Left ventricle myocardium superior (tissue), 1 donor: ENCODE measurements around the gene TAF4B. TPM values are rescaled to one million over a fixed set of nuclear protein-coding genes. Genes with fewer than 3 reads are reported as not detected.
"Not testable (repeated sequence)": the region's sequence is repeated elsewhere in the genome, so short reads cannot be mapped to it uniquely, and the experiment has no call there.

ENCODE experiments used
- ATAC-seq: fragments of 200-7000 bp; cut with Tn5 transposase; one replicate; pipeline ENCODE4 v1.9.1; 2020; ENCODE audit warnings: mild to moderate bottlenecking, moderate library complexity
- DNase-seq: peaks from one replicate; pipeline ENCODE4 v3.0.0-alpha.2; 2020
- intact Hi-C: fragments of 100-400 bp; cut with micrococcal nuclease; formaldehyde crosslinking; loops from one replicate; pipeline ENCODE4 v1.11.0; 2022
- total RNA-seq: library from RNA; stranded (reverse); fragmentation: NEBNext Ultra II Directional; extraction: Animal tissue kit (Norgen Biotek cat#: 25700); gene quantifications from one replicate; pipeline ENCODE4 v1.2.1, GENCODE V29; 2021
- donor health status: DM: no; HTN: yes; CAD: no; lungs with severe emphysema.

TAF4B gene
- total RNA-seq, 1 donor from 2014 or later = 1.1 TPM

GRCh38 chr18:26356045-26356785, 130.0 kb downstream of the TAF4B start:
- DNase-seq = no peak
- intact Hi-C loops = no loop called here
- no peak for ATAC-seq

- no peak for ATAC-seq
- intact Hi-C loops = no loop called here
- no peak for DNase-seq
Measured at GRCh38 chr18:26357960-26358359, 131.7 kb downstream of the TAF4B start.

- no peak for ATAC-seq
Measured at GRCh38 chr18:26362021-26362420, 135.8 kb downstream of the TAF4B start.

GRCh38 chr18:26367425-26367824, 141.2 kb downstream of the TAF4B start:
- ATAC-seq = no peak
- intact Hi-C loops = no loop called here
- DNase-seq = no peak

More at GRCh38 chr18:26362021-26362420, 135.8 kb downstream of the TAF4B start:
- no peak for DNase-seq
- intact Hi-C loops = no loop called here

- DNase-seq (no peak), ATAC-seq (no peak)
- intact Hi-C loops = no loop called here
Measured at GRCh38 chr18:26370037-26370436, 143.8 kb downstream of the TAF4B start.

- no peak for ATAC-seq
- no peak for DNase-seq
- intact Hi-C loops = no loop called here
Measured at GRCh38 chr18:26376105-26376504, 149.9 kb downstream of the TAF4B start.

- DNase-seq (no peak), ATAC-seq (no peak)
- intact Hi-C loops = no loop called here
Measured at GRCh38 chr18:26378701-26379100, 152.5 kb downstream of the TAF4B start.

GRCh38 chr18:26381555-26381954, 155.3 kb downstream of the TAF4B start:
- ATAC-seq, intact Hi-C loops, DNase-seq: not testable (repeated sequence)

- ATAC-seq (peak; percentile 39), DNase-seq (no peak)
- intact Hi-C loops = no loop called here
Measured at GRCh38 chr18:26383454-26384270, 157.4 kb downstream of the TAF4B start.

GRCh38 chr18:26386002-26386401, 159.8 kb downstream of the TAF4B start:
- DNase-seq (no peak), ATAC-seq (peak; percentile 76)
- intact Hi-C loops = no loop called here

- ATAC-seq (no peak), DNase-seq (no peak)
- intact Hi-C loops = no loop called here
Measured at GRCh38 chr18:26386441-26386840, 160.2 kb downstream of the TAF4B start.

- ATAC-seq (no peak), DNase-seq (no peak)
- intact Hi-C loops = no loop called here
Measured at GRCh38 chr18:26394047-26394654, 167.9 kb downstream of the TAF4B start.

- DNase-seq = no peak
- ATAC-seq = no peak
- intact Hi-C loops = no loop called here
Measured at GRCh38 chr18:26397019-26397418, 170.8 kb downstream of the TAF4B start.

GRCh38 chr18:26403491-26403890, 177.2 kb downstream of the TAF4B start:
- DNase-seq (no peak), ATAC-seq (no peak)
- intact Hi-C loops = no loop called here

- DNase-seq = peak; percentile 64
- intact Hi-C loops = no loop called here
- peak; percentile 83 for ATAC-seq
Measured at GRCh38 chr18:26405190-26405801, 179.1 kb downstream of the TAF4B start.

- no peak for ATAC-seq
- intact Hi-C loops = no loop called here
- no peak for DNase-seq
Measured at GRCh38 chr18:26406324-26406723, 180.1 kb downstream of the TAF4B start.

GRCh38 chr18:26406854-26407517, 180.7 kb downstream of the TAF4B start:
- DNase-seq = no peak
- no peak for ATAC-seq
- intact Hi-C loops = no loop called here

GRCh38 chr18:26407736-26408601, 181.7 kb downstream of the TAF4B start:
- ATAC-seq (no peak), DNase-seq (no peak)
- intact Hi-C loops = no loop called here
